ENCODE measurements around the gene PLAGL1. TPM values are rescaled to one million over a fixed set of nuclear protein-coding genes. Genes with fewer than 3 reads are reported as not detected.

The PLAGL1 gene
- total RNA-seq, 1 experiment from 2014 or later: 0.77 TPM

DNA sequence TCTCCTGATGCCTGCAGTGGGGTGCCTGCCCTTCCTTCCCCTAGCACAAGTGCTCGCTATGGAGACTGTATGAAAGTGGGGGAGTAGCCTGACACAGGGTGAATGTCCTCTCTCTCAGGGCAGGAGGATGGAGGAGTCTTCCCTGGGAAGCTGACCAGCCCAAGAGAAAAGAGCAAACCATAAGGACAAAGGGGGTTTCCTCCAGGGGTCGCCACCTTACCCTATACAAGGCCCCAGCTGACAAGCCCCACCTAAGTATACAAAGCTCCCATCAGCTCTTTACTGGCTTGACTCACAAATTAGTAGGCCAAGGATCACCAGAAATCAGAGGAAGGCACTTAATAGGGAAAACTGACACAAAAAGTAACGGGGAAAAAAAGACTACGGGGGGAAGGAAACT is 54.1 kb downstream of the PLAGL1 start:
- DNase-seq (ENCODE audit: low spot score): no peak
- intact Hi-C loops (cut with micrococcal nuclease; ENCODE audit: unreplicated experiment): no loop called here
- Histone ChIP-seq H3K4me1 (ENCODE audit: insufficient read depth, low read length, poor library complexity, severe bottlenecking) (no peaks in the 10 kb centered on the region), H3K9me3 (ENCODE audit: low read depth, low read length, poor library complexity, severe bottlenecking) (no peaks in the 10 kb centered on the region), H3K36me3 (ENCODE audit: insufficient read depth, low read length, poor library complexity, severe bottlenecking) (no peaks in the 10 kb centered on the region), H3K4me3 (ENCODE audit: low read depth, low read length, poor library complexity, severe bottlenecking) (no peak overlapping the region), H3K27me3 (replicated peaks; ENCODE audit: insufficient read depth, low read depth, low read length, poor library complexity) (no peaks in the 10 kb centered on the region), H3K27ac (ENCODE audit: low read depth, low read length, poor library complexity, severe bottlenecking) (no peak overlapping the region)
- ChIA-PET CTCF (no interaction called here), POLR2A (ENCODE audit: low non-redundant PET) (no interaction called here)
- TF ChIP-seq EZH2 (IDR thresholded peaks at IDR 0.05; ENCODE audit: borderline replicate concordance, low read depth, low read length, poor library complexity, severe bottlenecking): no peak
- TF ChIP-seq, protein P1, sequence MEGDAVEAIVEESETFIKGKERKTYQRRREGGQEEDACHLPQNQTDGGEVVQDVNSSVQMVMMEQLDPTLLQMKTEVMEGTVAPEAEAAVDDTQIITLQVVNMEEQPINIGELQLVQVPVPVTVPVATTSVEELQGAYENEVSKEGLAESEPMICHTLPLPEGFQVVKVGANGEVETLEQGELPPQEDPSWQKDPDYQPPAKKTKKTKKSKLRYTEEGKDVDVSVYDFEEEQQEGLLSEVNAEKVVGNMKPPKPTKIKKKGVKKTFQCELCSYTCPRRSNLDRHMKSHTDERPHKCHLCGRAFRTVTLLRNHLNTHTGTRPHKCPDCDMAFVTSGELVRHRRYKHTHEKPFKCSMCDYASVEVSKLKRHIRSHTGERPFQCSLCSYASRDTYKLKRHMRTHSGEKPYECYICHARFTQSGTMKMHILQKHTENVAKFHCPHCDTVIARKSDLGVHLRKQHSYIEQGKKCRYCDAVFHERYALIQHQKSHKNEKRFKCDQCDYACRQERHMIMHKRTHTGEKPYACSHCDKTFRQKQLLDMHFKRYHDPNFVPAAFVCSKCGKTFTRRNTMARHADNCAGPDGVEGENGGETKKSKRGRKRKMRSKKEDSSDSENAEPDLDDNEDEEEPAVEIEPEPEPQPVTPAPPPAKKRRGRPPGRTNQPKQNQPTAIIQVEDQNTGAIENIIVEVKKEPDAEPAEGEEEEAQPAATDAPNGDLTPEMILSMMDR (conservative IDR thresholded peaks at IDR 0.05; ENCODE audit: low read depth, low read length): no peak
- no TSS peak for BruUV-seq (replicated peaks)

DNA sequence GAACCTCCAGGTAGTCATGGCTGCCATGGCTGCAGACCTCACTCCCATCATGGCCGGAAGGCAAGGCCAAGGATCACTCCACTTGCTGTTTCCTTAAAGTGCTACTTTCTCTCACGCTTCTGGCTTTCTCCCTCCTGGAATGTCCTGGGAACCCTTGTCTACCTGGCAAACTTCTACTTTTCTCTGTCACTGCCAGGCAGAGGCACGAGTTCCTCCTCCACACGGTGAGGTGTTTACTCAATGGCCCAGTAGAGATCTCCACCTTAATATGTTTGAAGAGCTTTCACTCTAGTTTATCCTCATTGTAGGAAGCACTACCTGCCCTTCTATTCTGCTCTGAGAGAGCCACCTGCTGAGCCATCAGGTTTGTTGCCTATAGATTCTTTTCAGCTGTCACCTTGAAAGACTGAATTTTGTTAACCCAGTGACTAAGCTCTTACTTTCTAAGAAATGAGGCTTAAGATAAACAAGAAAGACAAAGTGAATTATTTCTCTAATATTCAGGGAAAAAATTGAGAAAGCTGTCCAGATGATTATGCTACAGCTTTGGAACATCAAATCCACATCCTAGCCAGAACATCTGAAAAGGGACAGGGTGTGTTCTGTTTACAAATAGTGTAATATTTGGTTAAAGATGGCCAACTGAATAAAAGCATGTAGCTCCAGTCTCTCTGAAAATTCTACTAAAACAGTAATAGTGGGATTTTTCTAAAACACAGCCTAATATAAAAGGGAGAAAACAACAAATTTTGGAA is 54.9 kb downstream of the PLAGL1 start:
- H3K4me1 ChIP-seq (ENCODE audit: insufficient read depth, low read length, poor library complexity, severe bottlenecking): no peaks in the 10 kb centered on the region
- no peaks in the 10 kb centered on the region for H3K36me3 ChIP-seq (ENCODE audit: insufficient read depth, low read length, poor library complexity, severe bottlenecking)
- no peak overlapping the region for H3K4me3 ChIP-seq (ENCODE audit: low read depth, low read length, poor library complexity, severe bottlenecking)
- ChIA-PET POLR2A (ENCODE audit: low non-redundant PET) (interaction anchor here (0.6 kb wide), 1 partner anchor 21 kb away, joined by 4 read pairs; no protein-coding TSS in a partner anchor), CTCF (no interaction called here)
- no TSS peak for BruUV-seq (replicated peaks)
- H3K27ac ChIP-seq (ENCODE audit: low read depth, low read length, poor library complexity, severe bottlenecking): no peak overlapping the region
- no peaks in the 10 kb centered on the region for H3K9me3 ChIP-seq (ENCODE audit: low read depth, low read length, poor library complexity, severe bottlenecking)
- H3K27me3 ChIP-seq (replicated peaks; ENCODE audit: insufficient read depth, low read depth, low read length, poor library complexity): no peaks in the 10 kb centered on the region
- intact Hi-C loops (cut with micrococcal nuclease; ENCODE audit: unreplicated experiment): no loop called here
- DNase-seq (ENCODE audit: low spot score): no peak
- TF ChIP-seq, protein P1 (conservative IDR thresholded peaks at IDR 0.05; ENCODE audit: low read depth, low read length): no peak
- TF ChIP-seq EZH2 (IDR thresholded peaks at IDR 0.05; ENCODE audit: borderline replicate concordance, low read depth, low read length, poor library complexity, severe bottlenecking): no peak

DNA sequence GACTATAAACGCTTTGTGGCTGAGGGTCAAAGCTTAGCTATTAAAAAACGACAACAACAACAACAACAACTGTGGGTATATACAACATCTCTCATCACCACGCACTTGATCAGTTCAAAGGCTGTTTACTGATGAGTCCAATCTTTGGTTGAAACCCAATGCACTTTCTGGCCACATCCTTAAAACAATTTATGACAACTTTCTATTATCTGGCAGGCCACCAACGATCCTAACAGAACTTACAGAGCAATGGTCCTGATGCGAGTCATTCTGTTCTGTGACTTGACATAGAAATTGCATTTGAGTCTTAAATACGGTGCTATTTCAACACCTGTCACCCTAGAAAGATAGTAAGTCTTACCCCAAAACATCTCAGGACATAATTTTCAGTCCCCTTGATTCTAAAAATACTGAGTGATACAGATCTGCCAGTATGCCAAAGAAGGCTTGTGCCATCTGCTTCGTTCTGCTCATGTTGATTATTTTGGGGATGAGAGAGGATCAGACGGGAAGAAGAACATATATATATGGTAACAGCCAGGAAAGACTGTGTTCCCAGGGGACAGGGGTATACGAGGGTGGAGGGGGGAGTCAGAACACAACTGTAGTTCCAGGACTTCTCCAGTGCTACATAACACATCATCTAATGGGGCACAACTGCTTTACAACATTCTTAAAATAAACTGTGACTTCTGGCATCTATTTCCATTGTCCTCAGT is 55.8 kb downstream of the PLAGL1 start:
- H3K9me3 ChIP-seq (ENCODE audit: low read depth, low read length, poor library complexity, severe bottlenecking): no peaks in the 10 kb centered on the region
- H3K27me3 ChIP-seq (replicated peaks; ENCODE audit: insufficient read depth, low read depth, low read length, poor library complexity): no peaks in the 10 kb centered on the region
- BruUV-seq (replicated peaks): no TSS peak
- CTCF ChIA-PET: no interaction called here
- no peaks in the 10 kb centered on the region for H3K36me3 ChIP-seq (ENCODE audit: insufficient read depth, low read length, poor library complexity, severe bottlenecking)
- no peaks in the 10 kb centered on the region for H3K4me1 ChIP-seq (ENCODE audit: insufficient read depth, low read length, poor library complexity, severe bottlenecking)
- H3K27ac ChIP-seq (ENCODE audit: low read depth, low read length, poor library complexity, severe bottlenecking): no peak overlapping the region
- intact Hi-C loops (cut with micrococcal nuclease; ENCODE audit: unreplicated experiment): no loop called here
- no peak for DNase-seq (ENCODE audit: low spot score)
- no peak overlapping the region for H3K4me3 ChIP-seq (ENCODE audit: low read depth, low read length, poor library complexity, severe bottlenecking)
- POLR2A ChIA-PET (ENCODE audit: low non-redundant PET): no interaction called here
- no peak for TF ChIP-seq EZH2 (IDR thresholded peaks at IDR 0.05; ENCODE audit: borderline replicate concordance, low read depth, low read length, poor library complexity, severe bottlenecking)
- TF ChIP-seq, protein P1 (conservative IDR thresholded peaks at IDR 0.05; ENCODE audit: low read depth, low read length): no peak

All from A673 (cell line).